ENCODE results near the gene TRAPPC11. TPM values are rescaled to one million over a fixed set of nuclear protein-coding genes. Genes with fewer than 3 reads are reported as not detected.
"Not testable (repeated sequence)": the region's sequence is repeated elsewhere in the genome, so short reads cannot be mapped to it uniquely, and the experiment has no call there.

Gene TRAPPC11
- total RNA-seq, 1 donor from 2014 or later = 37.3 TPM

GRCh38 chr4:183624548-183624947, 34.5 kb upstream of the TRAPPC11 start:
- TF ChIP-seq CTCF (IDR thresholded peaks at IDR 0.05) = no peak
- no peaks in the 10 kb centered on the region for H3K9me3 Mint-ChIP-seq (ENCODE audit: unreplicated experiment)
- no peak for DNase-seq (ENCODE audit: extremely low spot score, unreplicated experiment)
- no peaks in the 10 kb centered on the region for H3K36me3 Mint-ChIP-seq (ENCODE audit: unreplicated experiment)
- no peaks in the 10 kb centered on the region for H3K27me3 Mint-ChIP-seq (ENCODE audit: unreplicated experiment)
- H3K27ac Mint-ChIP-seq (ENCODE audit: unreplicated experiment) = no peak overlapping the region
- H3K4me3 Mint-ChIP-seq (ENCODE audit: unreplicated experiment) = no peak overlapping the region
- no peaks in the 10 kb centered on the region for H3K4me1 Mint-ChIP-seq (ENCODE audit: unreplicated experiment)

- H3K4me3 Mint-ChIP-seq (ENCODE audit: unreplicated experiment) = no peak overlapping the region
- no peaks in the 10 kb centered on the region for H3K9me3 Mint-ChIP-seq (ENCODE audit: unreplicated experiment)
- no peak for DNase-seq (ENCODE audit: extremely low spot score, unreplicated experiment)
- no peak overlapping the region for H3K27ac Mint-ChIP-seq (ENCODE audit: unreplicated experiment)
- H3K36me3 Mint-ChIP-seq (ENCODE audit: unreplicated experiment) = no peaks in the 10 kb centered on the region
- H3K27me3 Mint-ChIP-seq (ENCODE audit: unreplicated experiment) = no peaks in the 10 kb centered on the region
- no peaks in the 10 kb centered on the region for H3K4me1 Mint-ChIP-seq (ENCODE audit: unreplicated experiment)
- TF ChIP-seq CTCF (IDR thresholded peaks at IDR 0.05) = no peak
Observed at GRCh38 chr4:183626168-183626567, 32.9 kb upstream of the TRAPPC11 start.

GRCh38 chr4:183627286-183627685, 31.8 kb upstream of the TRAPPC11 start:
- DNase-seq (ENCODE audit: extremely low spot score, unreplicated experiment); H3K27ac Mint-ChIP-seq (ENCODE audit: unreplicated experiment); H3K4me1 Mint-ChIP-seq (ENCODE audit: unreplicated experiment); H3K9me3 Mint-ChIP-seq (ENCODE audit: unreplicated experiment); H3K4me3 Mint-ChIP-seq (ENCODE audit: unreplicated experiment); H3K36me3 Mint-ChIP-seq (ENCODE audit: unreplicated experiment); H3K27me3 Mint-ChIP-seq (ENCODE audit: unreplicated experiment): not testable (repeated sequence)

- H3K4me3 Mint-ChIP-seq (ENCODE audit: unreplicated experiment) = no peak overlapping the region
- H3K36me3 Mint-ChIP-seq (ENCODE audit: unreplicated experiment) = no peaks in the 10 kb centered on the region
- H3K27ac Mint-ChIP-seq (ENCODE audit: unreplicated experiment) = no peak overlapping the region
- H3K9me3 Mint-ChIP-seq (ENCODE audit: unreplicated experiment) = no peaks in the 10 kb centered on the region
- no peaks in the 10 kb centered on the region for H3K4me1 Mint-ChIP-seq (ENCODE audit: unreplicated experiment)
- no peaks in the 10 kb centered on the region for H3K27me3 Mint-ChIP-seq (ENCODE audit: unreplicated experiment)
- TF ChIP-seq CTCF (IDR thresholded peaks at IDR 0.05) = no peak
- no peak for DNase-seq (ENCODE audit: extremely low spot score, unreplicated experiment)
Observed at GRCh38 chr4:183627979-183628588, 31.0 kb upstream of the TRAPPC11 start.

GRCh38 chr4:183631577-183632198, 27.4 kb upstream of the TRAPPC11 start:
- Mint-ChIP-seq H3K27ac (ENCODE audit: unreplicated experiment) (no peak overlapping the region), H3K4me1 (ENCODE audit: unreplicated experiment) (peaks cover 23% of the 10 kb centered on the region), H3K9me3 (ENCODE audit: unreplicated experiment) (no peaks in the 10 kb centered on the region), H3K4me3 (ENCODE audit: unreplicated experiment) (no peak overlapping the region), H3K36me3 (ENCODE audit: unreplicated experiment) (no peaks in the 10 kb centered on the region), H3K27me3 (ENCODE audit: unreplicated experiment) (no peaks in the 10 kb centered on the region)
- DNase-seq (ENCODE audit: extremely low spot score, unreplicated experiment) = no peak
- no peak for TF ChIP-seq CTCF (IDR thresholded peaks at IDR 0.05)
